ENCODE data around the gene FUS. TPM values are rescaled to one million over a fixed set of nuclear protein-coding genes. Genes with fewer than 3 reads are reported as not detected.

Gene FUS
- total and polyA plus RNA-seq, 2 of the 13 experiments (the other 11 are each of a cell fraction or from before 2014, with no cell fraction given): 68.1 to 168 TPM

DNA sequence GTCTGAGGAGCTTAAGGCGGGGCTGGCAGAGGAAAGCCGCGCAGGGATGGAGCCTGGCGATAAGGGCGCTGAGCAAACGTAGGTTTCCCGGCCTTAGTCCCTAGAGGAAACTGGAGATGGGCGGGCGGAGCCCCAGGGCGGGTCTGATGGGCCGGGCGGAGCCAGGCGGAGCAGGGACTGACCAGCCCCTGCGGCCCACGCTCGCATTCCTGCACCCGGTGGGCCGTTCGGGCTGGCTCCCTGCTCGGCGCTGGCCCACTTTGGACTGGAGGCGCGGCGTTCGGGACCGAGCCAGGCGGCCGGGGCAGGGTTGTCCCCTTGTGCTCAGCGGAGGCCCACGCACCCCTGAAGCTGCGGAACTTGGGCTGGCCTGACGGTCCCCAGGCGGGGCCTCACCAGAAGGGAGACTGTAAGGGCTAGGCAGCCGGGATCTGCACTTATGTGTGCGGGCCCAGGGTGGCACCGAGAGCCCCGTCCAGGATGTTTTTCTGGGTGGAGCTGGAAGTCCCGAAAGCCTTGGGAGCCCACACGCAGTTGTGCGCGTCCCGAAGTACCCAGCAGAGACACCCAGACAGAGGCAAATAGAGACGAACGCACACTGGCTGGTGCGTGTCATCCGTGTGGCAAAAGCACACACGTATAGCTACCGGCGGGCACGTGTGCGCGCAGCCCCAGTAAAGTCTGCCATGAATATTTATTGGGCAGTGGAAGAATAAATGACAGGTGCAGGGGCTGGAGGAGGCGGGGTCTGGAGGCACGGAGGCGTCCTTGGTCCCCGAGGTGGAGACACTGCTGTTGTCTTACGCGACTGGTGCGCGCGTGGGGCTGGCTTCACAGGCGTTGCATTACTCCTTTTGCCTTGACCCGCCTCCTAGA lies 35.6 kb downstream of the FUS start (continued):
- TF ChIP-seq CENPX (CRISPR knock-in tag; IDR thresholded peaks at IDR 0.05): no peak
- TF ChIP-seq ZNF777 (CRISPR knock-in tag; IDR thresholded peaks at IDR 0.05): peak; percentile 36; the same call in 1 of the 2 replicates
- TF ChIP-seq ZNF432 (CRISPR knock-in tag; IDR thresholded peaks at IDR 0.05; ENCODE audit: borderline replicate concordance): no peak
- TF ChIP-seq, protein P1, sequence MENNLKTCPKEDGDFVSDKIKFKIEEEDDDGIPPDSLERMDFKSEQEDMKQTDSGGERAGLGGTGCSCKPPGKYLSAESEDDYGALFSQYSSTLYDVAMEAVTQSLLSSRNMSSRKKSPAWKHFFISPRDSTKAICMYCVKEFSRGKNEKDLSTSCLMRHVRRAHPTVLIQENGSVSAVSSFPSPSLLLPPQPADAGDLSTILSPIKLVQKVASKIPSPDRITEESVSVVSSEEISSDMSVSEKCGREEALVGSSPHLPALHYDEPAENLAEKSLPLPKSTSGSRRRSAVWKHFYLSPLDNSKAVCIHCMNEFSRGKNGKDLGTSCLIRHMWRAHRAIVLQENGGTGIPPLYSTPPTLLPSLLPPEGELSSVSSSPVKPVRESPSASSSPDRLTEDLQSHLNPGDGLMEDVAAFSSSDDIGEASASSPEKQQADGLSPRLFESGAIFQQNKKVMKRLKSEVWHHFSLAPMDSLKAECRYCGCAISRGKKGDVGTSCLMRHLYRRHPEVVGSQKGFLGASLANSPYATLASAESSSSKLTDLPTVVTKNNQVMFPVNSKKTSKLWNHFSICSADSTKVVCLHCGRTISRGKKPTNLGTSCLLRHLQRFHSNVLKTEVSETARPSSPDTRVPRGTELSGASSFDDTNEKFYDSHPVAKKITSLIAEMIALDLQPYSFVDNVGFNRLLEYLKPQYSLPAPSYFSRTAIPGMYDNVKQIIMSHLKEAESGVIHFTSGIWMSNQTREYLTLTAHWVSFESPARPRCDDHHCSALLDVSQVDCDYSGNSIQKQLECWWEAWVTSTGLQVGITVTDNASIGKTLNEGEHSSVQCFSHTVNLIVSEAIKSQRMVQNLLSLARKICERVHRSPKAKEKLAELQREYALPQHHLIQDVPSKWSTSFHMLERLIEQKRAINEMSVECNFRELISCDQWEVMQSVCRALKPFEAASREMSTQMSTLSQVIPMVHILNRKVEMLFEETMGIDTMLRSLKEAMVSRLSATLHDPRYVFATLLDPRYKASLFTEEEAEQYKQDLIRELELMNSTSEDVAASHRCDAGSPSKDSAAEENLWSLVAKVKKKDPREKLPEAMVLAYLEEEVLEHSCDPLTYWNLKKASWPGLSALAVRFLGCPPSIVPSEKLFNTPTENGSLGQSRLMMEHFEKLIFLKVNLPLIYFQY (CRISPR knock-in tag; IDR thresholded peaks at IDR 0.05; ENCODE audit: borderline replicate concordance): peak; percentile 79; the same call in 1 of the 2 replicates
- TF ChIP-seq, protein P2, sequence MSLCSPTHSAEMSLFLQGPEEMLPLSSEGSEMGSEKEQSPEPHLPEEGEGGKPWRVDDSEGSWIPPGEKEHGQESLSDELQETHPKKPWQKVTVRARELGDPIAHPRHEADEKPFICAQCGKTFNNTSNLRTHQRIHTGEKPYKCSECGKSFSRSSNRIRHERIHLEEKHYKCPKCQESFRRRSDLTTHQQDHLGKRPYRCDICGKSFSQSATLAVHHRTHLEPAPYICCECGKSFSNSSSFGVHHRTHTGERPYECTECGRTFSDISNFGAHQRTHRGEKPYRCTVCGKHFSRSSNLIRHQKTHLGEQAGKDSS (CRISPR knock-in tag; IDR thresholded peaks at IDR 0.05; ENCODE audit: borderline replicate concordance, low read depth): 0 out of 2 replicates have a peak, but pooled peaks have one; percentile 33
- TF ChIP-seq, protein P3, sequence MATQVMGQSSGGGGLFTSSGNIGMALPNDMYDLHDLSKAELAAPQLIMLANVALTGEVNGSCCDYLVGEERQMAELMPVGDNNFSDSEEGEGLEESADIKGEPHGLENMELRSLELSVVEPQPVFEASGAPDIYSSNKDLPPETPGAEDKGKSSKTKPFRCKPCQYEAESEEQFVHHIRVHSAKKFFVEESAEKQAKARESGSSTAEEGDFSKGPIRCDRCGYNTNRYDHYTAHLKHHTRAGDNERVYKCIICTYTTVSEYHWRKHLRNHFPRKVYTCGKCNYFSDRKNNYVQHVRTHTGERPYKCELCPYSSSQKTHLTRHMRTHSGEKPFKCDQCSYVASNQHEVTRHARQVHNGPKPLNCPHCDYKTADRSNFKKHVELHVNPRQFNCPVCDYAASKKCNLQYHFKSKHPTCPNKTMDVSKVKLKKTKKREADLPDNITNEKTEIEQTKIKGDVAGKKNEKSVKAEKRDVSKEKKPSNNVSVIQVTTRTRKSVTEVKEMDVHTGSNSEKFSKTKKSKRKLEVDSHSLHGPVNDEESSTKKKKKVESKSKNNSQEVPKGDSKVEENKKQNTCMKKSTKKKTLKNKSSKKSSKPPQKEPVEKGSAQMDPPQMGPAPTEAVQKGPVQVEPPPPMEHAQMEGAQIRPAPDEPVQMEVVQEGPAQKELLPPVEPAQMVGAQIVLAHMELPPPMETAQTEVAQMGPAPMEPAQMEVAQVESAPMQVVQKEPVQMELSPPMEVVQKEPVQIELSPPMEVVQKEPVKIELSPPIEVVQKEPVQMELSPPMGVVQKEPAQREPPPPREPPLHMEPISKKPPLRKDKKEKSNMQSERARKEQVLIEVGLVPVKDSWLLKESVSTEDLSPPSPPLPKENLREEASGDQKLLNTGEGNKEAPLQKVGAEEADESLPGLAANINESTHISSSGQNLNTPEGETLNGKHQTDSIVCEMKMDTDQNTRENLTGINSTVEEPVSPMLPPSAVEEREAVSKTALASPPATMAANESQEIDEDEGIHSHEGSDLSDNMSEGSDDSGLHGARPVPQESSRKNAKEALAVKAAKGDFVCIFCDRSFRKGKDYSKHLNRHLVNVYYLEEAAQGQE (IDR thresholded peaks at IDR 0.05; ENCODE audit: borderline replicate concordance in 1 of 2, low read depth in 1 of 2, low read length in 2 of 2): no peak
- TF ChIP-seq, protein P4, sequence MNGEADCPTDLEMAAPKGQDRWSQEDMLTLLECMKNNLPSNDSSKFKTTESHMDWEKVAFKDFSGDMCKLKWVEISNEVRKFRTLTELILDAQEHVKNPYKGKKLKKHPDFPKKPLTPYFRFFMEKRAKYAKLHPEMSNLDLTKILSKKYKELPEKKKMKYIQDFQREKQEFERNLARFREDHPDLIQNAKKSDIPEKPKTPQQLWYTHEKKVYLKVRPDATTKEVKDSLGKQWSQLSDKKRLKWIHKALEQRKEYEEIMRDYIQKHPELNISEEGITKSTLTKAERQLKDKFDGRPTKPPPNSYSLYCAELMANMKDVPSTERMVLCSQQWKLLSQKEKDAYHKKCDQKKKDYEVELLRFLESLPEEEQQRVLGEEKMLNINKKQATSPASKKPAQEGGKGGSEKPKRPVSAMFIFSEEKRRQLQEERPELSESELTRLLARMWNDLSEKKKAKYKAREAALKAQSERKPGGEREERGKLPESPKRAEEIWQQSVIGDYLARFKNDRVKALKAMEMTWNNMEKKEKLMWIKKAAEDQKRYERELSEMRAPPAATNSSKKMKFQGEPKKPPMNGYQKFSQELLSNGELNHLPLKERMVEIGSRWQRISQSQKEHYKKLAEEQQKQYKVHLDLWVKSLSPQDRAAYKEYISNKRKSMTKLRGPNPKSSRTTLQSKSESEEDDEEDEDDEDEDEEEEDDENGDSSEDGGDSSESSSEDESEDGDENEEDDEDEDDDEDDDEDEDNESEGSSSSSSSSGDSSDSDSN (CRISPR knock-in tag; IDR thresholded peaks at IDR 0.05): peak; percentile 64; the same call in 1 of the 2 replicates
- TF ChIP-seq JUND (CRISPR knock-in tag; IDR thresholded peaks at IDR 0.05): no peak
- TF ChIP-seq NR3C1 (CRISPR knock-in tag; IDR thresholded peaks at IDR 0.05): no peak
- peak; percentile 41; the same call in 1 of the 2 replicates for TF ChIP-seq ZFX (CRISPR knock-in tag; IDR thresholded peaks at IDR 0.05; ENCODE audit: low read depth)
- peak; percentile 57; the same call in 1 of the 2 replicates for TF ChIP-seq NFKB2 (CRISPR knock-in tag; IDR thresholded peaks at IDR 0.05; ENCODE audit: borderline replicate concordance)
- TF ChIP-seq, protein P5, sequence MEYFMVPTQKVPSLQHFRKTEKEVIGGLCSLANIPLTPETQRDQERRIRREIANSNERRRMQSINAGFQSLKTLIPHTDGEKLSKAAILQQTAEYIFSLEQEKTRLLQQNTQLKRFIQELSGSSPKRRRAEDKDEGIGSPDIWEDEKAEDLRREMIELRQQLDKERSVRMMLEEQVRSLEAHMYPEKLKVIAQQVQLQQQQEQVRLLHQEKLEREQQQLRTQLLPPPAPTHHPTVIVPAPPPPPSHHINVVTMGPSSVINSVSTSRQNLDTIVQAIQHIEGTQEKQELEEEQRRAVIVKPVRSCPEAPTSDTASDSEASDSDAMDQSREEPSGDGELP (IDR thresholded peaks at IDR 0.05; ENCODE audit: borderline replicate concordance, low read depth): 0 out of 2 replicates have a peak, but pooled peaks have one; percentile 8
- peak; percentile 51; the same call in 1 of the 2 replicates for TF ChIP-seq EZH2 (conservative IDR thresholded peaks at IDR 0.05; ENCODE audit: low read depth, low read length)
- TF ChIP-seq RAD21 (CRISPR knock-in tag; IDR thresholded peaks at IDR 0.05): 0 out of 2 replicates have a peak, but pooled peaks have one; percentile 31

Measured in HepG2 (cell line).